GM19351 (cell line): ENCODE results near the gene RBM19.

Source experiments
- ATAC-seq: cut with Tn5 transposase; IDR thresholded peaks from one replicate; pipeline ENCODE4 v1.9.1; 2021; ENCODE audit warnings: mild to moderate bottlenecking, moderate library complexity; ENCODE audit not compliant: unreplicated experiment

Gene RBM19

DNA sequence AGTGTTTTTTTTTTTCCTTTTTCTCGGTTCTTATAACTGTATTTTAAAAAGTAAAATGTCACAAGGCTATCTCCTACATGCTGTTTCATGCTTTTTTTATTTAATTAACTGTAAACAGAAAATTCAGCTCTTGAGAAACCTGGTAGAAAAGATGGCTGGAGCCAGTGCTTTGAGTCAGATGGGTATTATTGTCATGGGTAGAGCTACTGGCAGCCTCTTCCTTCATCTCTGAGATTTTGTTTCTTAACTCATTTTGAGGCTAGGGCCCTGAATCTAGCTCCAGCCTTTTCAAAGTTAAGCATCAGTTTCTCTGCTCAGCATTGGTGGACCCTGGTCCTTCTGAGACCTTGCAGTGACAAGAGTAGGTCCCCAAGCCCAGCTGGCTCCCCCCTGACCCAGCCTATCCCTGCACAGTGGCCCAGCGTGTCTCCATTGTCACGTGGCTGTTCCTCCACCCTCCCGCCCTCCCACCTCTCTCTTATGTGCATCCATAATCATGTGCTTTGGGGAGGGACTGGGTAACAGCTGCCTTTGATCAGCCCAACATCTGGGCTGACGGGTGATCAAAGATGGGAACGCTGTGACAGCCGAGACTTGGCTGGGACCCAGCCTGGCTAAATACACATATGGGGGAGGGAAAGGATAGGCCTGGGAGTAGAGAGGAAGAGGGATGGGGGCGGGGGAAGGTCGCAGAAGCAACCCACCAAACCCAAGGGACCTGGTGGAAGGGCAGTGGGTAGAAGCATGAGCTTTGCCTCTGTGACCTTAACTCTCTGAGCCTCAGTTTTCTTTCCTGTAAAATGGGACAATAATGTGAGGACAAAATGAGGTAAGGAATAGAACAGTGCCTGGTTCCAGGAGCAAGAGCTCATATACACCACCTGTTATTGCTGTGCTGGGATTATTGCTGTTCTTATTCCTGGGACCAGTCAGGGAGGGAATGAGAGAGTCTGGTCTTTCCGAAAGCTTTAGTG, 24.4 kb upstream of the RBM19 start:
- no peak for ATAC-seq

DNA sequence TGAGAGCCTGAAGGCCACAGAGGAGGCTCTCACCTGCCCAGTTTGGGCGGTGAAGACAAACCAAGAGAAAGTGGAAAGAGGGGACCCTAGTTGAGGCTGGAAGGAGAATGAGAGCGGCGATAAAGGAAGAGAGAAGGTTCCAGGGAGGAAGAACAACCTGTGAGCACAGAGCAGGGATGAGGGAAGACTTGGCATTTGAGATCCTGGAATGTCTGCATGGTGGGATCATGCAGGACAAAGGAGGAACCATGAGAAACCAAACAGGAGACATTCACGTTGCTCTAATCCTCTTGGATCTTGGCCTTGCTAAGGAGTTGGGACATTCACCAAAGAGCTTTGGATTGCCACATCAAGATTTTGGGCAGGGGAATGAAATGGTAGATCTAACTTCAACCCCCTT, 22.9 kb upstream of the RBM19 start:
- ATAC-seq, result no peak

DNA sequence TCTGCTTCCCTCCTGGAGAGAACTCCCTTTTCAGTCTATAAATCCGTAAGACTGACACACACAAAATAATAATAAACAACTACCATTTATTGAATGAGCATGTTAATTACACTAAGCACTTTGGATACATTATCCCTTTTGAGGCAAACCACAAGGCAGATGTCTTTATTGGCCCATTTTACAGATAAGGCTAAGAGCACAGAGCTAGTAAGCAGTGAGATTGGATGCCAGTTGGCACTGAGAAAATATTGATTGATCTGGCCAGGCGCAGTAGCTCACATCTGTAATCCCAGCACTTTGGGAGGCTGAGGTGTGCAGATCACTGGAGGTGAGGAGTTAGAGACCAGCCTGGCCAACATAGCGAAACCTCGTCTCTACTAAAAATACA, 21.9 kb upstream of the RBM19 start:
- ATAC-seq, result no peak

DNA sequence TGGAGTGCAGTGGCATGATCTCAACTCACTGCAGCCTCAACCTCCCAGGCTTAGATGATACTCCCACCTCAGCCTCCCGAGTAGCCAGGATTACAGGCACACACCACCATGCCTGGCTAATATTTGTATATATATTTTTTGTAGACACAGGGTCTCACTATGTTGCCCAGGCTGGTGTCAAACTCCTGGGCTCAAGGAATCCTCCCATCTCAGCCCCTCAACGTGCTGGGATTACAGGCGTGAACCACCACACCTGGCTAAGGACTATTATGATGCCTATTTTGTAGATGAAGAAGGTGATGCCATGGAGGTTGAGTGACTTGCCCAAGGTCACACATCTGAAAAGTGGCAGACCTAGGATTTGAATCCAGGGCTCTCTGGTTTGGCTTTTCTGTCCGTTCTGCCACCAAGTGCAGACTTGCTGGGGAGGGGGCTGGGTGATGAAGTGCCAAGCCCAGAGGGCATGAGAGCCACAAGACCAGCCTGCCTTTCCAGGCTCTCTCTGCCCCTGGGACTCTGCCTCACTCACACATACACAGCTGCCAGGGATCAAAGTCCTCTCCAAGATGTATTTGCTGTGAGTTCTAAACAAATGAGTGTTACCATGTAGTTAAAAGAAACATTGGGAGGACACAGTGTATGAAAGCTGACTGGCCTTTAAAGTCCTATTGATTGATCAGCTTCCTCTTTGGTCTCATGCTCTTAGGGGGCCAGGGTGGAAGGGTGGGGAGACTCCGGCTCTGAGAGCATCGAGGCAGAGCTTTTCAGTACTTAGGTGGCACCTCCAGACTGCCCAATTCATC, 21.3 kb upstream of the RBM19 start:
- ATAC-seq, result no peak

DNA sequence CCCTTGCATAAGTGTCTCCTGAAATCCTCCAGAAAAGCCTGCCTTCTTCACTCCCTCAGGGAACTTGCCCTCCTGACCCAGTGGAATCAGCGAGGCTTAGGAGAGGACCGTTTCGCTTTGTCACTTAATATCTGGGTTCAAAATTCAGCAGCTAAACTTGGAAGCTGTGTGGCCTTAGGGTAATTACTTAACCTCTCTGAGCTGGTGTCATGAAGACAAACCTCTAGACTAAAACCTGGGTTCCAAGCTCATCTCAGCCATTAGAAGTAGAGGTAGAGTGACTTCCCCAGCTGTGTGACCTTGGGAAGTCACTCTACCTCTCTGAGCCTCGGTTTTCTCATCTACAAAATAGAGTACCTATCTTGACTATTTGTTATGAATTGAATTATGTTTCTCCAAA, 18.3 kb upstream of the RBM19 start:
- no peak for ATAC-seq

DNA sequence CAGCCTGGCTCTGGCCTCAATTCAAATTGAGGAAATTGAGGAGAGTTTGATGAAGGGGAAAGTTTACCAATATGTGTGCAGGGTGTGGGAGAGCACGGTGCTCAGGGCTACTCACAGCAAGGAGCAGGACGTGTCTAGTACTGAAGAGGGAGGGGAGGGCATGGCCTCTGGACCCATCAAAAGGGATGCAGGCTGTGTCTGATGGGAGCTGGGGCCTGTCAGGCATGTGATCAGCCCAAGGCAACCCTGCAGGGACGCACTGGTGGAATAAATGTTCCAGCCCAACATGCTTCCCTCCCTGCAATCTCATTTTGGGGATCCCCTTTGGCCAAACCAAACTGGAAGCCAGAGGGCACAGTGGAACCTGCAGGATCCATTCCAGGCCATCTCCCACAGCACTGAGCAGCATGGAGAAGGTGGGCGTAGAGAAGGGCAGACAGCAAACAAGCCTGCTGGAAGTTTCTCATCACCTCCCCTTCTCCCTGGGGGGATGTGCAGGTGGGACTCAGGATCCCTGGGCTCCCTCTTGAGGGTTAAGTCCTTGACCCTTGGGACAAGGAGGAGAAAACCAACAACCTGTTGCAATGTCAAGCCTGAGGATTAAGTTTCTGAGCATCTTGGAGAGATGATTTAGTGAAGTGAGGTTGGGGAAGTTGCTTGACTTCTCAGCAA, 17.8 kb upstream of the RBM19 start:
- ATAC-seq, result no peak

DNA sequence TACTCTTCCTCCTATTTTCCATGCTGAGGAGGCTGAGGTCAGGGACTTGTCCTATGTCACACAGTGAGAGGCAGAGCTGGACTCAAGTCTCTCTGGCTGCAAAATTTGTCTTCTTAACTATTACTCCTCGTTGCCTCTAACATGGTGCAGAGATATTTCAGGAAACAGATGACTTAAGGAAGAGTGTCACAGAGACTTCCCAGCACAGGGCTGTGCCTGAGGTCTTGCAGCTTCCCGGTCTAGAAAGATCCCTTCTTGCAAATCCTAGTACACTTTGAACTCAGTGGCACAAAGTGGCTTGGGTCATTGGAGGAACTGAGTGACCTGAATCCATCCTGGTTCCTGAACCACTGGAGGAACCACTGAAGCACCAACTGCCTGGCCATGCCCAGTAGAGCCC, 17.1 kb upstream of the RBM19 start:
- no peak for ATAC-seq

DNA sequence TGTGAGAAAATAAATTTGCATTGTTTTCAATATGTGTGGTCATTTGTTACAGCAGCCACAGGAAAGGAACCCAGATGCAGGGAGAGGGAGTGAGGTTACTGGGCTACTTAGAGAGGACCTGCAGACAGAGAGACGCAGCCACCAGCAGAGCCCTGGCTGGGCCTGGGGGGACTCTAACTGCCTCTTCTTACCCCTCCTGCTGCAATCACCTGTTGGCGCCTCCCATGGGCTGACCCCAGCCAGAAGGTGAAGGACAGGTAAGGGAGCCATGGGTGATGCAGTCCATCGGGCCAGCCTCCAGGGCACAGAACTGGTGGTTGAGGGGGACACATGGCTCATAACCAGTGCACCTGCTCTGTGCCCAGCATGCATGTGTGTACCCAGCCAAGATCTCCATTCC, 15.8 kb upstream of the RBM19 start:
- ATAC-seq, result no peak

DNA sequence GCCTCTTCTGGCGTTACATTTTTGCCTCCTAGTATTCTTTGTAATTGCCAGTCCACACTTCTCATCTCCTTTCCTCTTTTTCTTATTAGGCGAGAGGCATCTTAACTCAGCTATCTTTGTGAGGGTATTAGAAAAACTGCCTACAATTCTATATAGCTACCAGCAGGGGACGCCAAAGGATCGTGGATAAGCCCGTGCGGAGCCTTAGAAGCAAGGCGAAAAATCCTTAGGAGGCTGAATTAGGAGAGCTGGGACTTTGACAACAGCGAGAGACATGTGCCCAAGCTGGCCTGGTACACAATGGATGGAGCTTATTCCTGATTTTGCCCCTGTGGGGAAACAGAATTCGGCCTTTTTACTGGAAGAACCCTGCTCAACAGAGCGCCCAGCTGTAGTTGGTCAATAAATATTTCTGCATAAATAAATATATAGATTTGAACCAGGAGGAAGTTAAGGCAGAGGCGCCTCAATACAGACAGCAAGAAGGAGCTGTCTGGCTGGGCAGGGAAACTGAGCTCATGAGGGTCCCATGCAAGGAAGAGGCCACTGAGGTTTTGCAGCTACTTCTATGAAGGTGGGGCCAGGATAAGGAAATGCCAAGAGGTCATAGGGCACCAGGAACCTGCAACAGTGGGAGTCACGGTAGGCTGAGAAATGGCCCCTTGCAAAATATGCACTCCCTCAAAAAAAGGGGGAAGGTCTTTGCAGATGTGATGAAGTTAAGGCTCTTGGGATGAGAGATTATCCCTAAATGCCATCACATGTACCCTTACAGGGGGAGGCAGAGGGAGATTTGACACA, 14.6 kb upstream of the RBM19 start:
- ATAC-seq, result peak; percentile 72

DNA sequence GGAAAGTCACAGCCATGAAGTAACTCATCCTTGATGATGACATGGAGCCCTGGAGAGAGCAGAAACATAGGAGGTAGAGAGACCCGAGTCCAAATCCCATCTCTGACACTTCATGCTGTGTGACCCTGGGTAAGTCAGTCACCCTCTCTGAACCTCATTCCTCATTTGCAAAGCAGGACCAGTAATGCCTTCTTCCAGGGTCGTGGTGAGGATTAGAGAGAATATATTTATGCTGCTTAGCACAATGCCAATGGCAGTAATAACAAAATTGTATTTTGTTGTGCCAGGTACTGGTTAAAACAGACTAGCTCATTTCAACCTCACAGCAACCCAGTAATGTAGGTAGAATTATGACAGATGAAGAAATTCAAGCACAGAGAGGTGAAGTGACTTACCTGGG, 13.9 kb upstream of the RBM19 start:
- ATAC-seq, result no peak

DNA sequence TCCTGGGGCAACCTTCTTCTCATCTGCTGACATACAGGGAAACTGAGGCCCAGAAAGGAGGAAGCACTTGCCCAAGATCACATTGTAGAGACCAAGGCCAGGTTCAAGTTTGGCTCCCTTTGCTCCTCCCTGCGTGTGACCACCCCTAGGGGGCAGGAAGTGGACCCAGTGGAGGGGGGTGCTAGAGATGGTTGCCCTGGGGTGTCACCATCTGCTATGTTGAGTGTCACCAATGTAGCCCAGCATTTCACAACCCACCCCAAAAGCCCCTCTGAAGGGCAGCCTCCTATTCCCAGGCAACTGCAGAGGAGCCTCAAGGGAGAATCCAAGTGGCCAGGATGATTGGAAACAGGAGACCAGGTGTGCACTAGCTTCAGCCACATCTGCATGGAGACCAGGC, 12.0 kb upstream of the RBM19 start:
- ATAC-seq, result no peak

DNA sequence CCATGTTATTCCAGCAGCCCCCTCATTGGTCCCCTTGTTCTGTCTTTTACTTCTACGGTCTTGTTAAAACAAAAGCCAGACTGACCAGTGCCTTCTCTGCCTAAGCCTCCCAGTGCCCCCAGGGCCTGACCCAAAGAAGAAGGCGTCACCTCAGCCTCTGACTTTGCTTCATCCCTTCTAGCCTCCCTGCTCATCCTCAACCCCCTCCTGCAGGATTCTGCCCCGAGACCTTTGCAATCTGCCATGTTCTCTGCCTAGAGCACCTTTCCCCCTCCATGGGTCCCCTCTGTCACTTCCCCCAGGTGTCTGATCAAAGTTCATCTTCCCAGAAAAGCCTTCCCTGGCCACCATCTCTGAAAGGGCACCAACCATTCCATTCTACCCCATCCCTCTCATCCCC, 7.9 kb upstream of the RBM19 start:
- ATAC-seq, result no peak

DNA sequence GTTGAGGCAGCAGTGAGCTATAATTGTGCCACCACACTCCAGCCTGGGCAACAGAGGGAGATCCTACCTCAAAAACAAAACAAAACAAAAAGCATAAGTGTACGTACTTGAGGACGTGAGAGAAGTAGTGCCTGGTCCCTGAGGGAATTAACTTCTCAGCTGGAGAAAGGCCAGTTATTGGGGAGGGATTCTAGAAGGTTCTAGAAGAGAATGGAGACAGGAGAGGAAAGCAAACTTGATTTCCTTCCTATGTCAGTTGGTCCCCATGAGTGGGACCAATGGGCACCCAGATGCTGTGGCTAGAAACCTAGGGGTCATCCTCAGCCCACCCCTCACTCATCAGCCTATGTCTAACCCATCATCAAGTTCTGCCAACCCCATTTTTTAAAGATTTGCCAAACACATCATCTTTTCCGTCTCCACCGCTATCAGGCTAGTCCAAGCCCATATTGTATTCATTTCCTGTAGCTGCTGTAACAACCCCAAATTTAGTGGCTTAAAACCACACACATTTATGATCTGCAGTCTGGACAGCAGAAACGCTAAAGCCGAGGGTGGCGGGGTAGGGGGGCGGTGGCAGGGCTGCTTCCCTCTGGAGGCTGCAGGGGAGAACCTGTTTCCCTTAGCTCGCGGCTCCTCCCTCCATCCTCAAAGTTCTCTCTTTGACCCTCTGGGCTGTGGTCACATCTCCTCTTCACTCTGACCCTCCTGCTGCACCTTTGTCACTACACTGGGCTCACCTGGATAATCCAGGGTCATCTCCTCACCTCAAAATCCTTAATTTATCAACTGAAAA, 7.2 kb upstream of the RBM19 start:
- no peak for ATAC-seq

DNA sequence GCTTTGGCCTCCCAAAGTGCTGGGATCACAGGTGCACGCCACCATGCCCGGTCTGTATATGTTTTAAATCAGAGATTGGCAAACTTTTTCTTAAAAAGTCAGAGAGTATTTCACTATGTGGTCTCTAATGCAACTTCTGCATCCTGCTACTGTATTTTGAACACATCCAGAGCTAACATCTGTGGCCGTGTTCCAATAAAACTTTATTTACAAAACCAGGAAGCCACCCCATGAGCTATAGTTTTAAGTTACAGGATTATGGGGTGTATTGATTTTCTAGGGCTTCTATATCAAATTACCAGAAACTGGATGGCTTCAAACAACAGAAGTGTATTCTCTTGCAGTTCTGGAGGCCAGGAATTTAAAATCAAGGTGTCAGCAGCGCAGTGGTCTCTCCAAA, 5.3 kb upstream of the RBM19 start:
- no peak for ATAC-seq

DNA sequence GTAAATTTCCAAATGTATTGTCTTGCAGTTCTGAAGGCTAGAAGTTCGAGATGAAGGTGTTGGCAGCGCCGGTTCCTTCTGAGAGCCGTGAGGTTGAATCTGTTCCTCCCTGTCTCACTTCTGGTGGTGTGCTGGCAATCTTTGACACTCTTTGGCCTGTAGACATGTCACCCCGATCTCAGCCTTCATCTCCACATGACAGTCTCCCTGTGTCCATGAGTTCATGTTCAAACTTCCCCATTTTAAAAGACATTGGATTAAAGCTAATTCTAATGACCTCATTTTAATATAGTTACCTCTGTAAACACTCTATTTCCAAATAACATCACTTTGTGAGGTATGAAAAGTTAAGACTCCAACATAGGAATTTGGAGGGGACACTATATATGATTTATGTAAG, 4.1 kb upstream of the RBM19 start:
- ATAC-seq, result no peak

DNA sequence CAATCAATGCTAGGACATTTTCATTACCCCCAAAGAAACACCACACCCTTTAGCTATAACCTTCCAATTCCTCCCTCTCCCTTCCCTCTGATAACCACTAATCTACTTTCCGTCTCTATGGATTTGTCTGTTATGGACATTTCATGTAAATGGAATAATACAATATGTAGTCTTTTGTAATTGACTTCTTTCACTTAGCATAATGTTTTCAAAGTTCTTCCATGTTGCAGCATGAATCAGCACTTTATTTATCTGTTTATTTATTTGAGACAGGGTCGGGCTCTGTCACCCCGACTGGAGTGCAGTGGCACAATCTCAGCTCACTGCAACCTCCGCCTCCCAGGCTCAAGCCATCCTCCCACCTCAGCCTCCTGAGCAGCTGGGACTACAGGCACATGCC, 1.2 kb upstream of the RBM19 start:
- ATAC-seq, result no peak

DNA sequence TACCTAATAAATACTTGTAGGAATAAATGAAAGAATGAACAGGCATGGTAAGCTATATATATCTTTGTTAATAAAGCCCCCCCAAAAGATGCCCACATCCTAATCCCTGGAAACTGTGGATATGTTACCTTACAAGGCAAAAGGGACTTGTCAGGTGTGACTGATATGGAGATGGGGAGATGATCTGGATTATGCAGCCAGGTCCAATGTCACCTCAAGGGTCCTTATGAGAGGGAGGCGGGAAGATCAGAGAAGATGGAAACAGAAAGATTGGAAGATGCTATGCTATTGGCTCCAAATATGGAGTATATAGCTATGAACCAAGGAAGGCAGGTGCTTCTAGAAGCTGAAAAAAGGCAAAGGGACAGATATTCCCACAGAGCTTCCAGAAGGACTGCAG, 3.4 kb downstream of the RBM19 start:
- no peak for ATAC-seq

DNA sequence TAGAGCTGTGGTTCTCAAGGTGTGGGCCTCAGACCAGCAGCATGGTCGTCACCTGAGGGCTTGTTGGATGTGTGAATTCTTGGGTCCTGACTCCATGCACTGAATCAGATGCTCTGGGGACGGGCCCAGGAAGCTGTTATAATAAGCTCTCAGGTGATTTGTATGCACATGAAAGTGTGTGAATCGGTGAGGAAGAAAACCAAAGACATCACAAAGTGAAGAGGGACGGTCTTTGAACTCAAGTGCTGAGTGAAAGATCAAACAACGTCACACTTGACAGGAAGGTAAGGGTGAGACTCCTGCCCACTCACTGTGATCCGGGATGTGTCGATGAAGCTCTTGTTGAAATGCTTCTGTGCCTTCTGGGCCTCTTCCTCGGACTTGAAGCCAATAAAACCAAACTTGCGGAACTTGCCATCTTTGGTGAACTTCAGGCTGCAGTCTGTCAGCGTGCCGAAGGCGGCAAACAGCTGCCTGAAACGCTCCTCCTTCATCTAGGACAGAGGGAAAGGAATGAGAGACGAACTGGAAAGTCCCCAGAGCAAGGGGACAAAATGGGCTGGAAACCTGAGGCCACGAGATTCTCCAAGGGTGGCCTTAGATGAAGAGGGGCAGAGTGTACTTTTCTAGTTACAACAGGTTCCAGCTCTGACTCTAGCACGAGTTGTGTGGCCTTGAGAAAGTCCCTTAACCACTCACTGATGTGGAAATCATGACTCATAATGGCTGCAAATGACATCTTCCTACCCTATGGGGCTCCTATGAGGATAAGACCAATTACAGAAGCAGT, 4.0 kb downstream of the RBM19 start:
- peak; percentile 47 for ATAC-seq

DNA sequence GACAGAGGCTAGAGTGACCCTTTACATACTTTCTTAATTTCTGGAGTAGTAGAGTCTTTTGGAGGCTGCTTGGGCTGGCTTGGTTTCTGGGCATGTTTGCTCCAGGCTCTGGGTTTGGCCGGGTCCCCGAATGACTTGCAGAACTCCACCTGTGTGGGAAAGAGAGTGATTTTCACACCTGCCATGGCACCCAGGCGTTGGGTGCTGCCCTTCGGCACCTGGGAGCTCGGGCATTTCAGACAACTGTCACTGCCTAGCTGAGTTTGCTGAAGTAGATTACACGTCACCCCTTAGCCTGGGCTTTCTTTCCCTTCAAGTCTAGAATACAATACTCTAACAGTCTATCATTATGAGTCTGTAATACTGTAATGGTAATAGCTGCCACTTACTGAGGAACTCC, 6.1 kb downstream of the RBM19 start:
- ATAC-seq, result no peak
